Epithelial cell of esophagus (primary cell): ENCODE data around the gene CSNK1G1.

Experiments
- DNase-seq: peaks from one replicate; pipeline ENCODE4 v3.0.0; 2010; ENCODE audit warnings: low read depth
- H3K4me3 ChIP-seq: 2 replicates; pipeline ENCODE4 v1.5.1; 2011; ENCODE audit warnings: mild to moderate bottlenecking, low read length, control low read depth
- TF ChIP-seq, protein P1 (sequence below): IDR thresholded peaks from 2 replicates; pipeline ENCODE4 v1.5.1; 2011; ENCODE audit warnings: low read depth, mild to moderate bottlenecking, low read length, control low read depth, inconsistent platforms; ENCODE audit not compliant: insufficient read depth; ENCODE audit errors: missing control alignments

The CSNK1G1 gene

DNA sequence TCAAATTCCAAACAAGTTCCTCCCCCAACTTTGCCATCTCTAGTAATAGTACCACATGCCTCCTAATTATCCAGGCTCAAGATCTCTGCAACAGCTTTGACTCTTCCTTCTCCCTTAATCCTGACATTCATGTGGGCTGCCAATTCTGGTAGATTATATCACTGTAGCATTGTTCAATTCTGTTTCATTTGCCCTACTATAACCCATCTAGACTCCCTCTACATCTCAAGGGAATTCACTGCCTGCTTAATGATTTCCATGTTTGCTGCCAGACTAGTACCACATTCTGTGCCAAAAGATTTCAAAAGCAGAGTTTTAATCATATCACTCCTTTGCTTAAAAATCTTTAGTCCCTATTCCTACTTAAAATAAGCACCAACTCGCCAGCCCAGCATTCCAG is 158.5 kb downstream of the CSNK1G1 start:
- no peak overlapping the region for H3K4me3 ChIP-seq
- TF ChIP-seq, protein P1, sequence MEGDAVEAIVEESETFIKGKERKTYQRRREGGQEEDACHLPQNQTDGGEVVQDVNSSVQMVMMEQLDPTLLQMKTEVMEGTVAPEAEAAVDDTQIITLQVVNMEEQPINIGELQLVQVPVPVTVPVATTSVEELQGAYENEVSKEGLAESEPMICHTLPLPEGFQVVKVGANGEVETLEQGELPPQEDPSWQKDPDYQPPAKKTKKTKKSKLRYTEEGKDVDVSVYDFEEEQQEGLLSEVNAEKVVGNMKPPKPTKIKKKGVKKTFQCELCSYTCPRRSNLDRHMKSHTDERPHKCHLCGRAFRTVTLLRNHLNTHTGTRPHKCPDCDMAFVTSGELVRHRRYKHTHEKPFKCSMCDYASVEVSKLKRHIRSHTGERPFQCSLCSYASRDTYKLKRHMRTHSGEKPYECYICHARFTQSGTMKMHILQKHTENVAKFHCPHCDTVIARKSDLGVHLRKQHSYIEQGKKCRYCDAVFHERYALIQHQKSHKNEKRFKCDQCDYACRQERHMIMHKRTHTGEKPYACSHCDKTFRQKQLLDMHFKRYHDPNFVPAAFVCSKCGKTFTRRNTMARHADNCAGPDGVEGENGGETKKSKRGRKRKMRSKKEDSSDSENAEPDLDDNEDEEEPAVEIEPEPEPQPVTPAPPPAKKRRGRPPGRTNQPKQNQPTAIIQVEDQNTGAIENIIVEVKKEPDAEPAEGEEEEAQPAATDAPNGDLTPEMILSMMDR = no peak

DNA sequence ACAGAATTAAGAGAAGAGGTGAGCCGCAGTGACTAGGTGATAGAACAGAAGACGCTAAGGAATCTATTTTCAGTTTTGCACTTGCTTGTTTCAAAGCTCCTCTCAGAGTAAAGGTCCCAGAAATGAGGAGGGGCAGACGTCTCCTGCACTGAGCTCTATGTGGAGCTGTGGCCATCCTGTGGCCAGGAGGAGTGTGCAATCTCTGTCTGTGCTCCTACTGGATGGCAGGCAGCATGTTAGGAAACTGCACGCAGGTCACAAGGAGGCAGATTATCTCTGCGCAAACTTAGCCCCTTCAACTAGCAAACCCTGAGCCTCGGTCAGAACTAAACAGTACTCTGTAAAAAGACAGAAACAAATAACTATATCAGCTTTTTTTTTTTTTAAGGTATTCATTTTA is 162.0 kb downstream of the CSNK1G1 start:
- TF ChIP-seq, protein P1 = no peak
- H3K4me3 ChIP-seq = no peak overlapping the region
- DNase-seq = no peak

More for the DNA sequence above, 158.5 kb downstream of the CSNK1G1 start:
- DNase-seq = no peak

DNA sequence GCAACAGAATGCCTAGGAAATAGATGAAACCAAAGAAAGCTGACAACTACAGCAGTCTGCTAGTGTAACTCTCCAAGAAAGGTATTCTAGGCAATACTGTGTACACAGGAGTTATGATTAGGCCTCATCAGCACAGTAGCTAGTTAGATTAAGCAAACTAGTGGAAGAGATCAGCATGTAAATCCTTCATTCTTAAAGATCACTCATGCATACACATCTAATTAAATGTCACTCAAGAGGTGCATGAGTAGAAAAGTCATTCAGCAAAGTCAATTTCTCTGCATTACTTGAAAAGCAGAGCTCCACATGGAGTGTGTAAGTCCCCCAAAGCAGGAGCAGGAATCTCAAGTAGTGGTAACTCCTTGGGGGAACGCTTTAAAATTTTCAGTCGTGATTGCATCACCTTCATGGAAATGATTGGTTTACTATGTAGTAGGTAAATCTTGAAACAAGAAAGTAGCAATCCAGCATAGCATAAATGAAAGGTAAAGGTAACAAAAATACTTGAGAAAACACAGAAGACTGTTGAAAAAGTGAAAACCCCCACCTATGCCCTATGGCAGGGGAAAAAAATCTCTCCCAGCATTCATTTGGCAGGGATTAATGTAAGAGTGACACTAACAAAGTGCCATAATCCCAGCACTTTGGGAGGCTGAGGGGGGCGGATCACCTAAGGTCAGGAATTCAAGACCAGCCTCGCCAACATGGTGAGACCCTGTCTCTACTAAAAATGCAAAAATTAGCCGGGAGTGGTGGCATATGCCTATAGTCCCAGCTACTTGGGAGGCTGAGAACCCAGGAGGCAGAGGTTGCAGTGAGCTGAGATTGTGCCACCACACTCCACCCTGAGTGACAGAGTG is 163.8 kb downstream of the CSNK1G1 start:
- no peak overlapping the region for H3K4me3 ChIP-seq
- no peak for DNase-seq
- TF ChIP-seq, protein P1 = no peak

DNA sequence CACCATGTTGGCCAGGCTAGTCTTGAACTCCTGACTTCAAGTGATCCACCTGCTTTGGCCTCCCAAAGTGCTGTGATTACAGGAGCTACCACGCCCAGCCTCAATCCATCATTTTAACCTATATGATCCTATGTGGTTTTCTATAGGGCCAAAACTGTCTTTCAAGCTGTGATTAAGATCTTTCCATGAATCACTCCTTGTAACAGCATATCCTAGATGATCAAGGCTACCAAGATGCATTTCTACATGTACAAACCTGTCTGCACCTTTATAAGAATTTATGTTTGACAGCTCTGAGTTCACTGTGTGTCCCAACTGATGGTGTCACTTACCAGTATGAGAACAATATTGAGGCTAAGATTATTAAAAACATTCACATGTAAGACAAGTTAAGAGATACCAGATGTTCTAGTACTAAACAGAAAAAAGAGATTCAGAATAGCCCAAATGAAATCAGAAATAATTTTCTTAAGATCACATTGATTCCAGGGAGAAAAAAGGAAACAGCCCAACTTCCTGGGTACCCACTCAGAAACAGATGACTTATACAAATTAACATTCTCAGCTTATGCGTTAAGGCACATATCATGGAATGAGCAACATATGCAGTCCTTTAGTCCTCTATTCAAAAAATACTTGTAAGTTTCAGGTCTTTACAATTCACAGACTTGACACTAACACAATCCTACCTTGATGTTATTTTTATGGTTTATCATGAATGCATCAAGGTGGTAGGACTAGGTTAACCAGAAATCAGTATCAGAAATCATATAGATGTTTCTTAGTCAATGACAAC is 168.4 kb downstream of the CSNK1G1 start:
- TF ChIP-seq, protein P1 = no peak
- DNase-seq = peak; percentile 96
- H3K4me3 ChIP-seq = no peak overlapping the region

DNA sequence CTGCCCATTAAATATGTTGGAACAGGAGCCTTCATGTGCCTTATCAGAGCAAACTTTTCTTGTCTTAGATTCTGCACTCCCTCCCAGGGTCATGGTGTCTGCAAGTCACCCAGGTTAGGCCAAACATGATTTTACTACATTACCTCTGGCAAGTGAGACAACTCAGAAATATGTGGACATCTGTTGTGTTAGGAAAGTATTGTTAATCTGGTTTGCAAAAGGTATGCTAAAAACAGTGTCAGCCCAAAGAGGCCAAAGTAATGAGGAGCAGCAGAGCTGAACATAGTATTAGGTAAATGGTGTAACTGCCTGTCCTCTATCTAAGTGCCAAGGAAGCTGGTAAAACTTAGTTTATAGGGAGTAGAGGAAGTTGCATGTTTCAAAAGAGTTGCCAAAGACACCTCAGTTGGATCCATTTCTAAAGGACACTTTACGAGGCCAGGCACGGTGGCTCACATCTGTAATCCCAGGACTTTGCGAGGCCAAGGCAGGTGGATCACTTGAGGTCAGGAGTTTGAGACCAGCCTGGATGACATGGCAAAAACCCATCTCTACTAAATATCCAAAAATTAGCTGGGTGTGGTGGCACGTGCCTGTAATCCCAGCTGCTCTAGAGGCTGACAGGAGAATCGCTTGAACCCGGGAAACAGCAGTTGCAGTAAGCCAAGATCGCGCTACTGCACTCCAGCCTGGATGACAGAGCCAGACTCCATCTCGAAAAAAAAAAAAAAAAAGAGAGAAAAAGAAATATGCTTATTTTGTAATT is 170.6 kb downstream of the CSNK1G1 start:
- DNase-seq = no peak
- H3K4me3 ChIP-seq = no peak overlapping the region
- TF ChIP-seq, protein P1 = no peak

DNA sequence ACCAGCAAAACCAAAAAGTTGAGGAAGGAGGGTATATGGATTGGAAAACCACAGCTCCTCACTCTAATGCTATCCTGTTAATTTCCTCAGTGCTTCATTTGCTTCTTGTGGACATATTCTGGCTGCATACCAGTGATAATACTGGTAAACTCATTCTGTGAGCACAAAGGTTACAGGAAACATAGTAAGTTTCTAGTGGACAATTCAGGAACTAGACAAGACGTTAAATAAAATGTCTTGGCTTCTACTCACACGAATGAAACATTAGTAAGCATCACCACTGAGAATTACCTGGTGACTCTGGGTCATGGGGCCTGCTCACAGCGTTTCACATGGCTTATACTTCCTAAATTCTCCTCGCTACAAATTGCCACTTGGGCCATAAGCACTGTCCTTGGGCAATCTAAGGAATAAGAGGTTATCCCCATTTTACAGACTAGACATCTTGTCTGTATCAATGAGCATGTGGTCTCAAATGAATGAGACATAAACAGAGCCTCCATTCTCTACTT is 173.1 kb downstream of the CSNK1G1 start:
- TF ChIP-seq, protein P1 = no peak
- H3K4me3 ChIP-seq = no peak overlapping the region
- no peak for DNase-seq
